Endothelial cell of umbilical vein (primary cell): Measurements from ENCODE around the gene KRTAP10-11. TPM values are rescaled to one million over a fixed set of nuclear protein-coding genes. Genes with fewer than 3 reads are reported as not detected.

Experiments
- BruUV-seq: library from RNA; stranded (reverse); fragments of 400-500 nt; replicated peaks from 2 replicates; lab custom pipeline; 2021; lab: Mats Ljungman, UMichigan
- CTCF ChIA-PET: fragments of 300-600, 350-600 bp; sonication (Branson Sonifier 250); formaldehyde crosslinking; loops from one replicate; lab custom pipeline; 2021; ENCODE audit warnings: antibody characterized with exemption, inconsistent platforms; lab: Charles Lee
- POLR2A ChIA-PET: fragments of 300-600, 350-600 bp; sonication (Branson Sonifier 250); formaldehyde crosslinking; loops from one replicate; lab custom pipeline; 2021; ENCODE audit warnings: antibody characterized with exemption, inconsistent platforms; lab: Charles Lee
- DNase-seq: peaks from one replicate; pipeline ENCODE4 v3.0.0-alpha.2; 2011; ENCODE audit warnings: low read depth, low spot score
- FAIRE-seq: peaks from 2 replicates; lab custom pipeline; 2011; peaks lifted over from hg19 to GRCh38; lab: Jason Lieb, UNC
- H2AFZ ChIP-seq: 2 replicates; pipeline ENCODE4 v1.6.0; 2012; ENCODE audit warnings: low read depth, low read length, control low read depth, inconsistent platforms
- H3K27ac ChIP-seq: 2 replicates; pipeline ENCODE4 v1.5.1; 2011; ENCODE audit warnings: low read depth, mild to moderate bottlenecking, control low read depth, low read length, moderate library complexity; ENCODE audit not compliant: insufficient read depth
- H3K27me3 ChIP-seq, 2 experiments: 2 replicates each; pipeline versions ENCODE4 v1.6.0 to v1.6.1; 2011; ENCODE audit warnings: low read length in 2 of 2, mixed read lengths in 1 of 2; ENCODE audit not compliant: control insufficient read depth in 2 of 2, insufficient read depth in 2 of 2
- H3K36me3 ChIP-seq, 2 experiments: 2 replicates in 1 of 2; 3 replicates in 1 of 2; pipeline ENCODE4 v1.5.1; 2011; ENCODE audit warnings: low read length in 2 of 2, mild to moderate bottlenecking in 1 of 2, moderate library complexity in 1 of 2; ENCODE audit not compliant: control insufficient read depth in 2 of 2, insufficient read depth in 2 of 2; ENCODE audit errors: extremely low read depth in 1 of 2
- H3K4me1 ChIP-seq: 3 replicates; pipeline ENCODE4 v1.5.1; 2011; ENCODE audit warnings: mild to moderate bottlenecking, low read length; ENCODE audit not compliant: control insufficient read depth, insufficient read depth; ENCODE audit errors: extremely low read depth
- H3K4me2 ChIP-seq: 2 replicates; pipeline ENCODE4 v1.6.1; 2011; ENCODE audit warnings: low read length, control low read depth, mixed read lengths; ENCODE audit not compliant: insufficient read depth
- H3K4me3 ChIP-seq, 3 experiments: fragments of 200-600 bp in 1 of 3; sonication (generic), shearing (Covaris generic) in 1 of 3; replicated peaks in 1 of 3; 2 replicates each; pipeline ENCODE4 v1.5.1; 2011 to 2016; ENCODE audit warnings: control low read depth in 3 of 3, low read length in 3 of 3, mild to moderate bottlenecking in 2 of 3, inconsistent platforms in 1 of 3, low read depth in 1 of 3, moderate library complexity in 1 of 3; ENCODE audit not compliant: insufficient read depth in 1 of 3
- H3K79me2 ChIP-seq: 2 replicates; pipeline ENCODE4 v1.6.0; 2012; ENCODE audit warnings: low read length, inconsistent platforms; ENCODE audit not compliant: control insufficient read depth, insufficient read depth
- H3K9ac ChIP-seq: replicated peaks from 2 replicates; pipeline ENCODE3; 2011; ENCODE audit warnings: low read length, control low read depth; ENCODE audit not compliant: insufficient read depth; ENCODE audit errors: extremely low read depth
- H3K9me1 ChIP-seq: replicated peaks from 3 replicates; pipeline ENCODE4 v1.6.0; 2011; ENCODE audit warnings: mild to moderate bottlenecking, low read length; ENCODE audit not compliant: control insufficient read depth, insufficient read depth; ENCODE audit errors: extremely low read depth
- H3K9me3 ChIP-seq: replicated peaks from 2 replicates; pipeline ENCODE4 v1.5.1; 2012; ENCODE audit warnings: low read length, inconsistent platforms; ENCODE audit not compliant: control insufficient read depth, insufficient read depth
- H4K20me1 ChIP-seq: replicated peaks from 2 replicates; pipeline ENCODE3; 2011; ENCODE audit warnings: mild to moderate bottlenecking, low read length; ENCODE audit not compliant: control insufficient read depth, insufficient read depth; ENCODE audit errors: extremely low read depth
- CTCF ChIP-seq, 2 donors: IDR thresholded peaks; 1 replicate in 1 of 2; 2 replicates in 1 of 2; pipeline ENCODE4 v1.5.1; 2011; ENCODE audit warnings: low read length in 2 of 2, mild to moderate bottlenecking in 2 of 2, moderate library complexity in 2 of 2, control low read depth in 1 of 2, inconsistent platforms in 1 of 2, low read depth in 1 of 2; ENCODE audit not compliant: insufficient read depth in 1 of 2; ENCODE audit errors: extremely low read depth in 1 of 2
- EZH2 ChIP-seq: IDR thresholded peaks from 2 replicates; pipeline ENCODE4 v1.6.1; 2012; ENCODE audit warnings: borderline replicate concordance, low read depth, mild to moderate bottlenecking, moderate library complexity, low read length, inconsistent platforms; ENCODE audit not compliant: severe bottlenecking
- FOS ChIP-seq: IDR thresholded peaks from 2 replicates; pipeline ENCODE4 v1.6.1; 2011; ENCODE audit warnings: mild to moderate bottlenecking, low read length, moderate library complexity, borderline replicate concordance; ENCODE audit not compliant: insufficient read depth
- GATA2 ChIP-seq: IDR thresholded peaks from 2 replicates; pipeline ENCODE4 v1.7.0; 2011; ENCODE audit warnings: low read depth, mild to moderate bottlenecking, moderate library complexity, mixed read lengths, low read length; ENCODE audit not compliant: insufficient read length, insufficient read depth
- JUN ChIP-seq: IDR thresholded peaks from 2 replicates; pipeline ENCODE4 v1.6.1; 2011; ENCODE audit warnings: borderline replicate concordance, low read depth; ENCODE audit not compliant: insufficient read length, insufficient read depth
- MAX ChIP-seq: IDR thresholded peaks from 2 replicates; pipeline ENCODE4 v1.6.1; 2011; ENCODE audit not compliant: insufficient read depth, insufficient read length
- MYC ChIP-seq: IDR thresholded peaks from one replicate; pipeline ENCODE4 v1.6.1; 2011; ENCODE audit warnings: mild to moderate bottlenecking, low read depth, low read length
- POLR2A ChIP-seq: IDR thresholded peaks from 2 replicates; pipeline ENCODE4 v1.6.1; 2012; ENCODE audit warnings: low read depth, mild to moderate bottlenecking, control low read depth, low read length
- POLR2AphosphoS5 ChIP-seq: IDR thresholded peaks from 2 replicates; pipeline ENCODE4 v1.6.1; 2012; ENCODE audit warnings: low read depth, mild to moderate bottlenecking, control low read depth, low read length, moderate library complexity; ENCODE audit not compliant: insufficient read depth
- dilution Hi-C: fragments of 300-500 bp; cut with MboI; formaldehyde crosslinking; loops from one replicate; pipeline ENCODE4 v1.15.0; 2019; ENCODE audit warnings: low sequenced_read_pairs; ENCODE audit not compliant: extremely low pct_ligation_motif_present
- intact Hi-C: fragments of 100-400 bp; cut with micrococcal nuclease; formaldehyde crosslinking; loops from one replicate; pipeline ENCODE4 v1.10.0; 2022
- polyA plus RNA-seq, 4 experiments: library from polyadenylated mRNA; depleted of rRNA in 3 of 4; stranded (reverse) in 3 of 4; unstranded in 1 of 4; fragments of >200 nt; gene quantifications; 2 replicates each; pipeline versions ENCODE4 v1.2.1 to v1.2.3, GENCODE V29; 2011 to 2012; ENCODE audit warnings: missing spikeins in 1 of 4
- total RNA-seq: library from RNA; stranded (reverse); gene quantifications from 2 replicates; pipeline ENCODE4 v1.2.3, GENCODE V29; 2021

KRTAP10-11 gene
- total and polyA plus RNA-seq, 2 donors (not counting 3 experiments of a cell fraction or from before 2014, with no cell fraction given), result not detected

- H3K4me3 ChIP-seq, result no peak overlapping the region
- no peak for FAIRE-seq
- dilution Hi-C loops (no loop called here), intact Hi-C loops (no loop called here)
- no peaks in the 10 kb centered on the region for H3K9me3 ChIP-seq
- H3K79me2 ChIP-seq, result no peaks in the 10 kb centered on the region
- ChIA-PET CTCF (no interaction called here), POLR2A (no interaction called here)
- H3K9me1 ChIP-seq, result no peaks in the 10 kb centered on the region
- no peaks in the 10 kb centered on the region for H3K27me3 ChIP-seq
- H3K36me3 ChIP-seq, result no peaks in the 10 kb centered on the region
- no peak for DNase-seq
- no peaks in the 10 kb centered on the region for H3K4me1 ChIP-seq
- TF ChIP-seq EZH2 (no peak), POLR2AphosphoS5 (no peak), MYC (no peak), JUN (no peak), CTCF (IDR thresholded peaks at IDR 0.05; ENCODE audit: extremely low read depth in 1 of 2, insufficient read depth in 1 of 2, low read depth in 1 of 2, low read length in 2 of 2) (no peak), FOS (no peak), GATA2 (no peak), MAX (no peak), POLR2A (no peak)
- no TSS peak for BruUV-seq
- H4K20me1 ChIP-seq, result no peaks in the 10 kb centered on the region
- no peak overlapping the region for H3K27ac ChIP-seq
- H3K4me2 ChIP-seq, result no peak overlapping the region
- no peak overlapping the region for H2AFZ ChIP-seq
- H3K9ac ChIP-seq, result no peak overlapping the region
These were observed 20.0 kb upstream of the KRTAP10-11 start for GRCh38 chr21:44626262-44626661.
